ENCODE measurements around the gene SERPINA3. TPM values are rescaled to one million over a fixed set of nuclear protein-coding genes. Genes with fewer than 3 reads are reported as not detected.
A peak's percentile ranks its signal among the peaks of the same experiment; 100 is the strongest.
"Not testable (repeated sequence)": the region's sequence is repeated elsewhere in the genome, so short reads cannot be mapped to it uniquely, and the experiment has no call there.

Gene SERPINA3
- total and polyA plus RNA-seq, 9 donors: 49.6 to 291 (median 224) TPM

DNA sequence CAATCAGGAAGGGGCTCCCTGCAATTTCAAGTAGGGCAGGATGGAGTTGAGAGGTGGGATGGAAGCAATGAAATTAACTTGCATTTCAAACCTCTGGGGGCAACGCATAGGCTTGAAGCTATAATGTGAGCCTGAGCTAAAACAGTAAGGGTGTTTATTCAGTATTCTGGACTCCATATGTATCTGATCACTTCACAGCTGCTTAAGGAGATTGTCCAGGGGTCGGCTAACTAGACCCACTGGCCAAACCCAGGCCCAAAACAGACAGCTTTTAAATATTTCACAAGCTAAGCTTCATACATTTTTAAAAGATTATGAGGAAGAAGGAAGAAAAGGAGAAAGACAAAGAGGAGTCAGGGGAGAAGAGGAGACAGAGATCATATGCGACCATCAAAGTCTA is 6.8 kb upstream of the SERPINA3 start:
- WGBS, 3 donors: 68 to 76% (median 72%) methylated on average over 3 of the region's 3 CpGs
- Histone ChIP-seq H3K27me3 (no peaks in the 10 kb centered on the region), H3K27ac (no peak overlapping the region), H3K4me3 (no peak overlapping the region), H3K4me1 (ENCODE audit: insufficient read depth) (peaks cover 20% of the 10 kb centered on the region), H3K36me3 (no peaks in the 10 kb centered on the region), H3K9me3 (no peaks in the 10 kb centered on the region)
- no peak for DNase-seq
- intact Hi-C loops (cut with DNase I): no loop called here
- TF ChIP-seq, protein P1, sequence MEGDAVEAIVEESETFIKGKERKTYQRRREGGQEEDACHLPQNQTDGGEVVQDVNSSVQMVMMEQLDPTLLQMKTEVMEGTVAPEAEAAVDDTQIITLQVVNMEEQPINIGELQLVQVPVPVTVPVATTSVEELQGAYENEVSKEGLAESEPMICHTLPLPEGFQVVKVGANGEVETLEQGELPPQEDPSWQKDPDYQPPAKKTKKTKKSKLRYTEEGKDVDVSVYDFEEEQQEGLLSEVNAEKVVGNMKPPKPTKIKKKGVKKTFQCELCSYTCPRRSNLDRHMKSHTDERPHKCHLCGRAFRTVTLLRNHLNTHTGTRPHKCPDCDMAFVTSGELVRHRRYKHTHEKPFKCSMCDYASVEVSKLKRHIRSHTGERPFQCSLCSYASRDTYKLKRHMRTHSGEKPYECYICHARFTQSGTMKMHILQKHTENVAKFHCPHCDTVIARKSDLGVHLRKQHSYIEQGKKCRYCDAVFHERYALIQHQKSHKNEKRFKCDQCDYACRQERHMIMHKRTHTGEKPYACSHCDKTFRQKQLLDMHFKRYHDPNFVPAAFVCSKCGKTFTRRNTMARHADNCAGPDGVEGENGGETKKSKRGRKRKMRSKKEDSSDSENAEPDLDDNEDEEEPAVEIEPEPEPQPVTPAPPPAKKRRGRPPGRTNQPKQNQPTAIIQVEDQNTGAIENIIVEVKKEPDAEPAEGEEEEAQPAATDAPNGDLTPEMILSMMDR (IDR thresholded peaks at IDR 0.05): no peak
- TF ChIP-seq POLR2A (IDR thresholded peaks at IDR 0.05) (no peak), EP300 (IDR thresholded peaks at IDR 0.05) (no peak)

DNA sequence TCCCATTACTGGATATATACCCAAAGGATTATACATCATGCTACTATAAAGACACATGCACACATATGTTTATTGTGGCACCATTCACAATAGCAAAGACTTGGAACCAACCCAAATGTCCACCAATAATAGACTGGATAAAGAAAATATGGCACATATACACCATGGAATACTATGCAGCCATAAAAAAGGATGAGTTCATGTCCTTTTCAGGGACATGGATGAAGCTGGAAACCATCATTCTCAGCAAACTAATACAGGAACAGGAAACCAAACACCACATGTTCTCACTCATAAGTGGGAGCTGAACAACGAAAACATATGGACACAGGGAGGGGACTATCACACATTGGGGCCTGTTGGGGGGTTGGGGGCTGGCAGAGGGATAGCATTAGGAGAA is 3.2 kb upstream of the SERPINA3 start:
- intact Hi-C loops (cut with DNase I); H3K9me3 ChIP-seq: not testable (repeated sequence)
- 63 to 78% (median 66%) methylated on average over 1 of the region's 1 CpG for WGBS, 3 donors

DNA sequence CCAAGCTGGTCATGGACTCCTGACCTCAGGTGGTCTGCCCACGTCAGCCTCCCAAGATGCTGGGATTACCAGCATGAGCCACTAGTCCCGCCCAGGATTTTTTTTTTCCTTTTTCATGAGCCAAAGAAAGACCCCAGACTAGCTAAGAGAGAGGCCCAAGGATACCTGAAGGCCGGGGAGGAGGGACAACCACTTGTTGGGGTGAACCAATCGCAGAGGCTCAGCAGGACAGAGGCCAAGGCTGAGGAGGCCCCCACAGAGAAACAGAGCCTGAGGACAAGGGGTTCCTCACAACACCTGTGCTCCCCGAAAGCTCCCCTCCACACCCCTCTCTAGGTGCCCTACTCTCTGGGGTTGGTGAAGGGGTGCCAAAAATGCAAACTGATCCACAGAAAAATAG is 1.0 kb upstream of the SERPINA3 start:
- no peaks in the 10 kb centered on the region for H3K27me3 ChIP-seq
- 93 to 99% (median 98%) methylated on average over 5 of the region's 5 CpGs for WGBS, 3 donors
- H3K27ac ChIP-seq: peak overlapping the region; percentile 37 to 88
- H3K36me3 ChIP-seq: no peaks in the 10 kb centered on the region
- no peak for DNase-seq
- intact Hi-C loops (cut with DNase I): no loop called here
- no peak overlapping the region for H3K4me3 ChIP-seq
- H3K9me3 ChIP-seq: no peaks in the 10 kb centered on the region
- TF ChIP-seq EP300 (IDR thresholded peaks at IDR 0.05) (no peak), POLR2A (IDR thresholded peaks at IDR 0.05) (no peak)
- TF ChIP-seq, protein P1 (IDR thresholded peaks at IDR 0.05): no peak
- H3K4me1 ChIP-seq (ENCODE audit: insufficient read depth): peaks cover 25% of the 10 kb centered on the region

More for the DNA sequence above, 3.2 kb upstream of the SERPINA3 start:
- H3K4me1 ChIP-seq (ENCODE audit: insufficient read depth): peaks cover 17% of the 10 kb centered on the region
- H3K27ac ChIP-seq, H3K36me3 ChIP-seq, H3K27me3 ChIP-seq, DNase-seq, H3K4me3 ChIP-seq: not testable (repeated sequence)

DNA sequence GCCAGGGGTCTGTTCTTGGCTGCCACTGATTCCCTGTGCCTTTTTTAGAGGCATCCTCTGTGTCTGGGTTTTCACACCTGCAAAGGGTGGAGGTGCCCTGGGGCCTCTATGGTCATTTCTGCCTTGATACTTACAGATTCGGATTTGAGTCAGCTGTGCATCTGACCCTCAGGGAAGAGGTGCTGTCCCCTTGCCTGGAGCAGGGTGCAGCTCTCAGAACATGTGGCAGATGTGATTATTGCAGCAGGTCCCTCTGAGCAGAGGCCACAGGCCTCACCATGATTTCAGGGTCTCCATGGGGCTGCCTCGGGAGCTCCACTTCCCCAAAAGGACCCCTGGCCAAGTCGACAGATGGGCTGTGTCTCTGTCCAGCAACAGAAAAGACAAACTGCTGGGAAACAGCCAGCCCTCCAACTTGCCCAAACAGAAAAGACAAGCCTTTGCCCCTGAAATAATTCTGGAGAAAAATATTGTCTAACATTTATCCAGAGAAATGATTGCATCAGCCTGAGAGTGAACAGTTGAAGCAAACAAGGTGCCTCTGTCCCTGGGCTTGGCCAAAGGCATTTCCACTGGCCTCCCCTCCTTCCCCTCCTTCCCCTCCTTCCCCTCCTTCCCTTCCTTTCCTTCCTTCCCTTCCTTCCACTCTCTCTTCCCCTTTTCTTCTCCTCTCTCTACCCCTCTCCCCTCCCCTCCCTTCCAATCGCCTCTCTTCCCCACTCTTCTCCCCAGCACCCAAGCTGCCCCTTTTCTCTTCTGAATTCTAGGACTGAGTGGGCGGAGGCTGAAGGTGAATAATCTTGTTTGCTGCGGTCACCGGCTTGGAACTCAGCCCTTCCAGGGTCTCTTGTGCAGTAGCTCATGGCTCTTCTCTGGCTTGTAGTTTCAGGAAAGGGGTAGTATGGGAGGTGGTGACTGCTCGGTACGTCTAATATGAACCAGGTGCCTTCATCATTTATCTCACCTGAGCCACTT is 676 bp downstream of the SERPINA3 start:
- no peaks in the 10 kb centered on the region for H3K36me3 ChIP-seq
- peak; percentile 70 to 80 (median 73) for DNase-seq
- WGBS, 3 donors: 29 to 42% (median 31%) methylated on average over 9 of the region's 9 CpGs
- peaks cover 25% of the 10 kb centered on the region for H3K4me1 ChIP-seq (ENCODE audit: insufficient read depth)
- H3K4me3 ChIP-seq: no peak overlapping the region
- TF ChIP-seq, protein P1 (IDR thresholded peaks at IDR 0.05): peak in 1 of 3 donors; percentile 34
- TF ChIP-seq POLR2A (IDR thresholded peaks at IDR 0.05): no peak
- TF ChIP-seq EP300 (IDR thresholded peaks at IDR 0.05): no peak
- no peaks in the 10 kb centered on the region for H3K9me3 ChIP-seq
- peak overlapping the region; percentile 85 to 88 for H3K27ac ChIP-seq
- H3K27me3 ChIP-seq: no peaks in the 10 kb centered on the region
- intact Hi-C loops (cut with DNase I): no loop called here

Measured in ovary (tissue), 9 donors.